NOMO-1 (cell line): ENCODE measurements around the gene CXCL9.
"Not testable (repeated sequence)": the region's sequence is repeated elsewhere in the genome, so short reads cannot be mapped to it uniquely, and the experiment has no call there.

Experiments
- DNase-seq, 2 experiments: peaks; one replicate each; lab custom pipeline; 2025; ENCODE audit not compliant: unreplicated experiment in 2 of 2; lab: John Stamatoyannopoulos, UW

The CXCL9 gene

DNA sequence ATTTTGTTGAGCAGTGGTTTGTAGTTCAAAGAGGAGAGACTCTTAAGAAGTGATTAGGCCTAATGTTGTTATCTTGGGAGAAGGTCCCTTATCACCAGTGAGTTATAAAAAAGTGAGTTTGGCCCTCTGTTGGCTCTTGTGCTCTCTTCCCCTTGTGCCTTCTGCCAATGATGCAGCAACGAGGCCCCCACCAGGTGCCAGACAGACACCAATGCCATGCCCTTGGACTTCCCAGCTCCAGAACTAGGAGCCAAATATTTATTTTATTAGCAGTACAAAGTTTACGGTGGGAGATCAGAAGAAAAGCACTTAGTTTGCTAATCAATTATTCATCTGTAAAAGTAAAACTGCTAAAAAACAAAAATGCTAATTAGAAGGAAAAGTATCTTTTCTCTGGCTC is 43.8 kb downstream of the CXCL9 start:
- DNase-seq: no peak

DNA sequence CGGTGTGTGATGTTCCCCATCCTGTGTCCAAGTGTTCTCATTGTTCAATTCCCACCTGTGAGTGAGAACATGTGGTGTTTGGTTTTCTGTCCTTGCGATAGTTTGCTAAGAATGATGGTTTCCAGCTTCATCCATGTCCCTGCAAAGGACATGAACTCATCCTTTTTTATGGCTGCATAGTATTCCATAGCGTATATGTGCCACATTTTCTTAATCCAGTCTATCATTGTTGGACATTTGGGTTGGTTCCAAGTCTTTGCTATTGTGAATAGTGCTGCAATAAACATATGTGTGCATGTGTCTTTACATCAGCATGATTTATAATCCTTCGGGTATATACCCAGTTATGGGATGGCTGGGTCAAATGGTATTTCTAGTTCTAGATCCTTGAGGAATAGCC is 45.2 kb downstream of the CXCL9 start:
- DNase-seq: not testable (repeated sequence)

DNA sequence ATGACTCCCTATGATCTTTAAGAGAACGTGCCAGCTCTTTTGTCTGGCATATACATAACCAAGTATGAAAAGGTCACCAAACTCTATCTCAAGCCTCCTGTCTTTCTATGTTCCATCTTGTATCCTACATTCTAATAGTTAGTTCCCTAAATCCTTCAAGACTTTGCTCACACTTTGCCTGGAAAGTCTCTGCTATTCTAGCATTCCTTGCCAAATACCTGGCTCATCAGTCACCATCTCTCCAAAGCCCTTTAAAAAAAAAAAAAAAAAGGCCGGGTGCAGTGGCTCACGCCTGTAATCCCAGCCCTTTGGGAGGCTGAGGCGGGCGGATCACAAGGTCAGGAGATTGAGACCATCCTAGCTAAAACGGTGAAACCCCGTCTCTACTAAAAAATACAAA is 48.8 kb downstream of the CXCL9 start:
- DNase-seq: not testable (repeated sequence)

DNA sequence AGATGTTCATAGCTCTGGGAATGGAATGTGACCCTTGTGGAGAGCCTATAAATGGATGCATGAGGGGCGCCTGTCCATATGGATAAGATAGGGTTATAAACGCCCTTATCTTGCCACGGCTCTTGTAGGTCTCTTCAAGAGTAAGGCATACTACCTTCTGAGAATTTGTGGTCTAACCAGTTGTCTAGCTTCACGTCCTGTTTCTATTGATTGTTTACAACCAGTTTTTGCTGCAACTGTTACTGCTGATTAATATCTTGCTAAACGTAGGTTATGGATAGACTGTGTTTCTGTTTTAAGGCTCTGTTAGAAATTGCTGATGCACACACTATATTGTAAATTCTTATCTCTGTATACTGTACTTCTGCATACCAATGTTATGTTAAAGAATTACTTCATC is 52.5 kb downstream of the CXCL9 start:
- not testable (repeated sequence) for DNase-seq

DNA sequence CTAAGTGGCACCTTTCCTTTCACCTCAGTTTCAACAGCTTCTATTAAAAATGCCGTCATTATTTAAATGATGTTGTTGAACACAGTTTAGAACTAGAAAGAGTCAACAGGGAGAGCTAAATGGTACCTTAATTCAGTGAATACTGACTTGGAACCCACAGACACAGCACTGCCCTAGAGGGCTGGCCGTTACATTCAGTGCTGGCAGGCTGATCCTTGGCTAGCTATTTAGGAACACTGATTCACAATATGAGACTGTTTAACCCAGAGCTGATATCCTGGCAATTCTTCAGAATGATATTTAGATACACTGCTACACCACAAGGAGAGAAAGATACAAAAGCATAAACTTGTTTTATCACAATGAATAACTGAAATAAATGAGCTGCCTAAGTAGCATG is 53.8 kb downstream of the CXCL9 start:
- no peak for DNase-seq
